H4 (cell line): ENCODE data around the gene DAAM2. TPM values are rescaled to one million over a fixed set of nuclear protein-coding genes. Genes with fewer than 3 reads are reported as not detected.
A peak's percentile ranks its signal among the peaks of the same experiment; 100 is the strongest.

Source experiments
- DNase-seq: peaks from one replicate; pipeline ENCODE4 v3.0.0-alpha.2; 2015; ENCODE audit warnings: low spot score
- total RNA-seq: library from RNA; depleted of rRNA; stranded (reverse); fragments of >200 nt; shearing (Covaris generic); gene quantifications from 2 replicates; pipeline ENCODE4 v1.2.3, GENCODE V29; 2014

The DAAM2 gene
- total RNA-seq, 1 experiment from 2014 or later, result 9.6 TPM

- DNase-seq, result peak; percentile 26
Measured at GRCh38 chr6:39929039-39929732, 137.0 kb downstream of the DAAM2 start.

GRCh38 chr6:39929733-39930461 is 137.7 kb downstream of the DAAM2 start:
- no peak for DNase-seq

DNA sequence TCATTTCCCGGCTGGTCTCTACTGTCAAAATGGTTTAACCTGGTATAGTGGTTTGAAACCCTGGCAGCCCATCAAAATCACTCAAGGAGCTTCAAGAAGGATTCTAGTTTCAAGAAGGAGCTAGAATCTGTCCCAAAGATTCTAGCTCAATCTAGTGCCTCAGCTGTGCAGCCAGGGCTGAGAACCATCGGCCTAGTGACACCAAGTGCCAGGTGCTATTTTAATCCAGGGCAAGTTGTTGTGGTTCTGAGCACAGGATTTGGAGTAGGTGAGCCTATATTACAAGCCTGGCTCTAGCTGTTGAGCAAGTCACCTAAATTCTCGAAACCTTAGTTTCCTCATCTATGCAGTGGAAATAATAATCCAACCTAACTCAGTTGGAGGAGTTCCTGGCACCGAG is 138.4 kb downstream of the DAAM2 start:
- no peak for DNase-seq

DNA sequence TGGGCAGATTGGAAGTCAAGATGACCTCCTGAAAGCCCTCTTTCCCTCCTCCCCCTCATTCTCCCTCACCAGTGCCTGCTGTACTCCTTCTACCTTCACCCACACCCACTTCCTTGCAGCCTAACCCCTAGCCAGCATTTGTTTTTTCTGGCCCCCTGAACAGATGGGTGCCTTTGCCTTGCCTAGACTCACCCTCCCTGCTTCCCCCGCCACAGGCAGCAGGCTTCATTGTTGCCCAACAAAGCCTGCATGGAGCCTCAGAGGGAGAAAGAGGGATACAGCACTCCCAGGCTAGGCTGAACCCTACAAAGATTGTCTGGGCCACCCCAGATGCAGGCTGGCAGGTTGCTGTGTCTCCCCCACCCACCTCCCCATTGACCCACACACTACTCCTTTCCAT is 139.4 kb downstream of the DAAM2 start:
- no peak for DNase-seq

GRCh38 chr6:39932386-39932910 is 140.3 kb downstream of the DAAM2 start:
- no peak for DNase-seq

DNA sequence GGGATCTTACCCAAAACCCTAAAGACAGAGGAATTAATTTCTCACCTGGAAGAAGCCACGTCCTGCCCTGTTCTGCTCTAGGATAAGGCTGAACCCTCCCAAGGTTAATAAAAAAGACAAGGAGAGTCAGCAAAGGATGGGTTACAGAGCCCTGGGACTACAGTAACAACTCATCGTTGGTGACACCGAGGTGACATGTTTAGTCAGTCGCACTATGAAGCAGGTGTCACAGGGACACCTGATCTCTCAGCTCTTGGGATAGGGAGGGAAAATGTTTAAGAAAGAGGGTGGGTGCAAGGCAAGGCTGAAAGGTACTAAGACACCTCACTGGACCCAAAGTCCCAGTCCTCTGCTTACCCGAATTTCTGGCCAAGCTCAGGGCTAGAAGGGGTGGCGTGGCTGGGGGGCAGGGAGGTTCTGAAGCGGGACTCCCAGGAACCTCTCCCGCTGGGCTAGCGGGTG is 141.5 kb downstream of the DAAM2 start:
- no peak for DNase-seq

DNA sequence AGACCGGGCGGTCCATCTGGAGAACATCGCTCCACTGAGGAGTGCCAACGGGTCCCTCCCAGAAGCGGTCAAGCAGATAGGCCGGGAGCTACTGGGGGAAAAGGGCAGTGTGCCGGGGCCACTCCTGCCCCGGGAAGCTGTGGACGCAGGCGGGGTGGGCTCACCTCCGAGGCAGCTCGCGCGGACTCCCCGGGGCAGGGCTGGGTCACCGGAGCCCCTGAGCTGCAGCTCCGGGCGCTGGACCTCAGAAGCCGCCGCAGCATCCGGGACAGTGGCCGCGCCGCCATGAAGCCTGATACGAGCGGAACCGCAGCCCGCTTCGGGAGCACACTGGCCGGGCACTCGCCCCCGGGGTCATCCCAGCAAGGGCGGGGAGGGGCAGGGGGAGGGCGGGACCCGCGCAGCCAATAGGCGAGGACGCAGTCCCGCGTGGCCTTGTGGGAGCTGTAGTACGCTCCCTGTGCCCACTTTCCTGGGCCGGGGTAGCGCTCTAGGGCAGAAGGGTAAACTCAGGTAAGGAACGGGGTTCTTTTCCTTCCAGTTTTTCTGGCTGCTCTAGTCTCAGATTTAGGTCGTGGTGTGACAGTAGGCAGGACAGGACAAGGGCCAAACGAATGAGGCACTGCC is 142.1 kb downstream of the DAAM2 start, which contains the start of gene MOCS1:
MOCS1 (minus strand) TSS at position 332 of the 627 bp plus-strand sequence; CDS start at position 287, 45 bp downstream.
- peak; percentile 54 for DNase-seq

- no peak for DNase-seq
Measured at GRCh38 chr6:39935241-39935640, 143.1 kb downstream of the DAAM2 start.

DNA sequence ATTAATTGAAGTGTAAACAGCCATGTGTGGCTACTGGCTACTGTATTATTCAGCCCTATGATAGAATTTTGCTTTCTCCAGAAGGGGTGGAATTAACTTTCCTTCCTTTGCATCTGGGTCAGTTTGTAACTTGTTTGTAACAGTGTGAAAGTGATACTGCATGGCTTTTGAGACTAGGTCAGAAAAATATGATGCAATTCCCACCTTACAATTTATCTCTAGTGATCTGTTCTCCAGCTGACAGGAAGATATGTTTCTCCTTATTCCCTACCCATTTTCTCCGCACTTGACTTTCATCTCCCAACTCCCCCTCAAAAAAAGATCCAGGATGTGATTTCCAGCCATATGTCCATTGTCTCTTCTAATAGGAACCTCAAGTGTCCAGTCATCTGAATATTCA is 144.7 kb downstream of the DAAM2 start:
- no peak for DNase-seq

DNA sequence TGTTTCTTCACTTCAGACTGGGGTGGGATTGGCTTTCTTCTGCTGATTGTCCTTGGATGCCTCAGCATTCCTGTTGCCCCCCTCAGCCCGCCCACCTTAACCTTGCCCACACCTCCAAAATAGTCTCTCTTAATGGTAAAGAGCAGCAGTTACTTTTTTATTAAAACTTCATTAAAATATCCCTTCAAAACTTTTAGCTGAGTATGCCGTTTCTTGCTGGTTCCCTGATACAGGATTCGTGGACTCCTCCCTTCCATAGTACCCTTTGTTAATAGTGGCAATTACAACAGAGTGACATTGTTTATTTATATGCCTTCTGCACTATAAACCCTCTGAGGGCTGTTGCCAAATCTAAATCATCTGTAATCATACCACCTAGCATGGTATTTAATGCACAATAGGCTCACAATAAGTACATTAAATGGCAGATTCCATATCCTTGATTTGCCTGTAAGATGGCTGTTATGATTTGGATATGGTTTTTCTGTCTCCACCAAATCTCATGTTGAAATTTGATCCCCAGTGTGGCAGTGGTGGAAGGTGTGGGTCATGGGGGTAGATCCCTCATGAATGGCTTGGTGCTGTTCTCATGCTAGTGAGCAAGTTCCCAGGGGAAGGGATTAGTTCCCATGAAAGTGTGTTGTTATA is 145.6 kb downstream of the DAAM2 start:
- no peak for DNase-seq

DNA sequence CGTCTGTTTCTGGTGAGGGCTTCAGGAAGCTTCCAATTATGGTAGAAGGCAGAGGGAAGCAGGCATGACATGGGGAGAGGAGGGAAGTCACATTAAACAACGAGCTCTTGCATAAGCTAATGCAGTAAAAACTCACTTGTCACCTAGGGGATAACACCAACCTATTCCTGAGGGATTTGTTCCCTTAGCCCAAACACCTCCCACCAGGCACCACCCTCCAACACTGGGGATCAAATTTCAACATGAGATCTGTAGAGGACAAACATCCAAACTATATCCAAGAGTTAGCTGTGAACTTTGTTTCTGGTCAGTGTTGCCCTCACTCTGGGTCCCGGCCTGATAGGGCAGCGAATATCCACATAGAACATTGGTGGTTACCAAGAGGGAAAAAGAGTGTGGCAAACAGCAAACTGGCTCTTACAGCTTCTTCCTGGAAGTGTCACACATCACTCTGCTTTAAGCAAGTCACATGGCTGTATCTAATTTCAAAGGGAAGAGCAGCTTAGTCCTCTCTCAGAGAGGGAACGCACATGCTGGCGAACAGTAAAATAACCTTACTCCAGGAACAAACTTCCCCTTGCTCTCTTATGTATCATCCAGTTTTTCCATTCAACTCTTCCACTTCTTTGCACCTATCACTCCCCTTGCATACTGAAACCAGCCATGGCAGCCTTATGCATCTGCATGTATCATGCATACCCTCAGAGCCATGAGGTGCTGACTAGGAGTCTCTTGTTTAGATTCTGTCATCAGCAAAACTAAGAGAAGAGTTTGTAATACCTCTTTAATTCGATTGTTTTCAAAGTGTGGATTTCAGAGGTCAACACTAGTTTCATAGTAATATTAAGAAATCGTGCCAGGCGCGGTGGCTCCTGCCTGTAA is 146.8 kb downstream of the DAAM2 start:
- no peak for DNase-seq

GRCh38 chr6:39941138-39941537 is 149.0 kb downstream of the DAAM2 start:
- no peak for DNase-seq

DNA sequence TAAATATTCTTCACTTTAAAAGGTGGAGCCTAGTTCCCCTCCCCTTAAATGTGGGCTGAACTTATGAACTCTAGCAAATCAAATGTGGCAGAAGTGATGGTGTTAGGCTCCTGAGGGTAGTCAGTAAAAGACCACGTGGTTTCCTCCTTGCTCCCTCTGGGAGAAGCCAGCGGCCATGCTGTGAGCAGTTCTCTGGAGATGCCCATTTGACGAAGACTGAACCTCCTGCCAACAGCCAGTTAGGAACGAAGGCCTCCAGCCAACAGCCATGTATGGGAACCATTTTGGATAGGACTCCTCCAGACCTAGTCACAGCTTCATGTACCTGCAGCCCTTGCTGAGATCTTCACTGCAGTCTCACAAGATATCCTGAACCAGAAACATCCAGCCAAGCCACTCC is 149.6 kb downstream of the DAAM2 start:
- no peak for DNase-seq

DNA sequence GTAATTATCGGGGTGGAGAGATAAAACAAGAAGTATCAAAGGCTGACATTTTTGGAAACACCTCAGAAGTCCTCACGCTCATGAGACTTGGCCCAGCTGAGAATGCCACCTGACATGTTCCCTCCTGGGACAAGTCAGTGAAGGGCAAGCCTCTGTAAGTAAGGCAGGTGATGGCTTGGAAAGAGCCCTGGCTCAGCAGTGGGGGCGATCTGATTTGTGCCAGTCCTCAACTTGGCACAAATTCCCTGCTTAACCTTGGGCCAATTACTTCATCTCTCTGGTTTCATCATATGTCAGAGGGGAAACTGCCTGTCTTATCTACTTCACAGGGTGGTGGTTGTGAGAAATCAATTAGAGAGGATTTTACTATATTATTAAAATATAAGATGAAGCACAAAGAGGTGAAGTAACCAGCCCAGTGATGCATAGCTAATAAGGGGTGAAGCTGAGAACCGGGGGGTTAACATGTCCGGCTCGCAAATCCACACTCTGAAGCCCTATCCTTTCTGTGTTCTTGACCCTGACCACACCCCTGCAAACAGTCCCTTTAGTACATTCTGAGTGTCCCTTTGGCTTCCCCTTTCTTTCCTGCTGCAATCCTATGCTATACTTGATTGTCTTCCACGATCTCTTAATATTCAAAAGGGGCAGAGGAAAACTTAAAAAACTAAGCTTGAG is 150.9 kb downstream of the DAAM2 start:
- DNase-seq, result no peak

GRCh38 chr6:39945626-39946025 is 153.4 kb downstream of the DAAM2 start:
- DNase-seq, result no peak

DNA sequence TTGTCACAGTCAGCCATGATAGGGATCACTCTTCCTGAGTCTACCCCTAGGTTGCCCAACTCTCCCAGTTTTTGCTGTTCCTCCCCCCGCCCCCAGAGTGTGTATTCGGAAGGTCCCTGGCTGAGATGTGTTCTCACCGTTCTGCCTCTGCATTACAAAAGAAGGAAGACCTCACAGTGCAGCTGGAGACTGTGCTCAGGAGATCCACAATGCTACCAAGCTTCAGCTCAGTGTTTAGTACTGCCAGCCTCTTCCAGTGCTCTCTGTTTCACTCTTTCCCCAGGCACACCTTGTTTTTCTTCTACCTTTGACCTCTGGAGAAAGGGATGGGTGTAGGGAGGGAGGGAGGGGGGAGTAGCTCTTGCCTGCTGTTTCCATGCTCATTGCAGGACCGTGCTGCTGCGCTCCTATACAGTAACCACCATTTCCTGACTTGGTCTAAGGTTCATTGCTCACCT is 155.5 kb downstream of the DAAM2 start:
- no peak for DNase-seq

DNA sequence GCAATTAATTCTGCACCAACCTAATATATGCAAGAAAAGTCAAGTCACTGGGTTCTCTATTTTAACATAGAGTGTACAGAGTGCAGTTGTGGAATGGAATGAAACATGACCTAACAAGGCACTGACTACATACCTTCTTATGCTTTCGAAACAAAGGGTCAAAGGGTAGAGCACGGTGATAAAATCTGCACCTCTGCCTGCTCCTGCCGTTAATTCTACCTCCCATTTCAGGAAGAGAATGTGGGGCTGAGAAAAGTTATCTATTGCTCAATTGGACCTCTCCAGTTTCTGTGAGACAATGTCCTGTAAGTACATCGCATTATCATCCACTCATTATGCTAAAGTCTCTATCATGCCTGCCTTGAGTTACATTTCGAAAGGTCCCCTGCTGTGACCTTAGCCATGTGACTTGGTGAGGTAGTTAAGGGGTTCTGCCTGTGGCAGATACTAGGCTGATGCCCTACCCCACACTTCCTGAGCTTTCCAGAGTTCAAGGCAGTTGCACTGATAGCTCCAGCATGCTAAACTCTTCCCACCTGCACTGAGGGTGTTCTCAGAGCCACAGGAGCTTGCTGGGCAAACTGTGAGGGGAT is 156.1 kb downstream of the DAAM2 start:
- no peak for DNase-seq

DNA sequence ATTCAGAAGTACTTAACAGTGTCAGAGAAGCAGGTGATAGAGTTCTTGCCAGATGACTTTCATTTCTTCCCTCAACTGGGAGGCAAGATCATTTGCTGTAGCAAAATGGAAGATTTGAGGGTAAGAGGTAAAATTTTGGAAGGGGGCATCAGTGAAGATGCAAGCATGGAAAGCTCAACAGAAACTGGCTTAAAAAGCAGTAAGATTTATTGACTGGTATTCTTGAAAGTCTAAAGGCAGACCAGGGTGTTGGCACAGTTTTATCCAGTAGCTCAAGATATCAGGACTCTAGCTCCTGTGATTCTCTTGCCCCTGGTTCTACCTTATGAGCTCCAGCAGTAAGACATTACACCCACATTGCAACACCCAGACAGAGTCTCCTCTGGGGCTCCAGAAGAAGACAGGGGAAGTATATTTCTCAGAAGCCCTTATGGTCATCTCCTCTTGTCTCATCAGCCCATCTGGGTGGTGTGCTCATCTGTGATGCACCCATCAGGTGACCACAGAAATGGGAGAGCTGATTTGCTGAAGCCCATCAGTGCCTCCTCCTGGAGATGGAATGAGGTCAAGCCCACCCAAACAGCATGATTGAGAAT is 158.0 kb downstream of the DAAM2 start:
- no peak for DNase-seq

GRCh38 chr6:39951191-39951590 is 159.0 kb downstream of the DAAM2 start:
- DNase-seq, result no peak
